ENCODE measurements around the gene DGKE. TPM values are rescaled to one million over a fixed set of nuclear protein-coding genes. Genes with fewer than 3 reads are reported as not detected.
A peak's percentile ranks its signal among the peaks of the same experiment; 100 is the strongest.

DGKE gene
- total and polyA plus RNA-seq, 2 experiments from 2014 or later: 5.0 to 6.3 TPM

- Histone ChIP-seq H3K27ac (no peak overlapping the region), H3K27me3 (no peaks in the 10 kb centered on the region), H3K4me3 (no peak overlapping the region), H3K9me3 (ENCODE audit: low read depth) (no peaks in the 10 kb centered on the region), H3K4me1 (ENCODE audit: low read depth) (no peaks in the 10 kb centered on the region), H3K36me3 (no peaks in the 10 kb centered on the region)
- DNase-seq (ENCODE audit: low read depth in 1 of 2, low spot score in 1 of 2): no peak
- no peak for TF ChIP-seq CTCF (IDR thresholded peaks at IDR 0.05; ENCODE audit: low read depth, low read length)
Measured at GRCh38 chr17:56820207-56820606, 13.7 kb upstream of the DGKE start.

- TF ChIP-seq CTCF (IDR thresholded peaks at IDR 0.05; ENCODE audit: low read depth, low read length): no peak
- Histone ChIP-seq H3K27me3 (no peaks in the 10 kb centered on the region), H3K4me3 (no peak overlapping the region), H3K27ac (no peak overlapping the region), H3K36me3 (no peaks in the 10 kb centered on the region), H3K4me1 (ENCODE audit: low read depth) (no peaks in the 10 kb centered on the region), H3K9me3 (ENCODE audit: low read depth) (no peaks in the 10 kb centered on the region)
- no peak for DNase-seq (ENCODE audit: low read depth in 1 of 2, low spot score in 1 of 2)
Measured at GRCh38 chr17:56821847-56822534, 12.0 kb upstream of the DGKE start.

GRCh38 chr17:56822725-56823124 is 11.2 kb upstream of the DGKE start:
- no peak overlapping the region for H3K27ac ChIP-seq
- H3K36me3 ChIP-seq: no peaks in the 10 kb centered on the region
- no peaks in the 10 kb centered on the region for H3K9me3 ChIP-seq (ENCODE audit: low read depth)
- H3K27me3 ChIP-seq: no peaks in the 10 kb centered on the region
- peak in 1 of 2 donors; percentile 16 for DNase-seq (ENCODE audit: low read depth in 1 of 2, low spot score in 1 of 2)
- no peaks in the 10 kb centered on the region for H3K4me1 ChIP-seq (ENCODE audit: low read depth)
- TF ChIP-seq CTCF (IDR thresholded peaks at IDR 0.05; ENCODE audit: low read depth, low read length): no peak
- H3K4me3 ChIP-seq: no peak overlapping the region

GRCh38 chr17:56823848-56824247 is 10.1 kb upstream of the DGKE start:
- no peak overlapping the region for H3K4me3 ChIP-seq

GRCh38 chr17:56824503-56824902 is 9.4 kb upstream of the DGKE start:
- no peak for DNase-seq (ENCODE audit: low read depth in 1 of 2, low spot score in 1 of 2)
- no peaks in the 10 kb centered on the region for H3K9me3 ChIP-seq (ENCODE audit: low read depth)
- H3K27me3 ChIP-seq: no peaks in the 10 kb centered on the region
- no peaks in the 10 kb centered on the region for H3K4me1 ChIP-seq (ENCODE audit: low read depth)
- no peaks in the 10 kb centered on the region for H3K36me3 ChIP-seq
- H3K4me3 ChIP-seq: no peak overlapping the region
- H3K27ac ChIP-seq: no peak overlapping the region
- TF ChIP-seq CTCF (IDR thresholded peaks at IDR 0.05; ENCODE audit: low read depth, low read length): no peak

More at GRCh38 chr17:56823848-56824247, 10.1 kb upstream of the DGKE start:
- TF ChIP-seq CTCF (IDR thresholded peaks at IDR 0.05; ENCODE audit: low read depth, low read length): no peak
- H3K9me3 ChIP-seq (ENCODE audit: low read depth): no peaks in the 10 kb centered on the region
- H3K27me3 ChIP-seq: no peaks in the 10 kb centered on the region
- no peaks in the 10 kb centered on the region for H3K4me1 ChIP-seq (ENCODE audit: low read depth)
- peak in 1 of 2 donors; percentile 26 for DNase-seq (ENCODE audit: low read depth in 1 of 2, low spot score in 1 of 2)
- no peak overlapping the region for H3K27ac ChIP-seq
- H3K36me3 ChIP-seq: no peaks in the 10 kb centered on the region
